Prostate gland (tissue), 2 donors: ENCODE results near the gene CDC34.

Experiments used
- CTCF ChIP-seq, 4 experiments: fragments of 200-600 bp in 2 of 4; fragments of 450-650 bp in 2 of 4; sonication (generic) in 2 of 4; IDR thresholded peaks; 1 replicate in 3 of 4; 2 replicates in 1 of 4; pipeline ENCODE4 v1.5.1; 2016 to 2019; ENCODE audit warnings: antibody characterized with exemption in 4 of 4, mild to moderate bottlenecking in 2 of 4, moderate library complexity in 2 of 4
- POLR2A ChIP-seq: fragments of 450-650 bp; IDR thresholded peaks from one replicate; pipeline ENCODE4 v1.6.1; 2016; ENCODE audit warnings: antibody characterized with exemption, mild to moderate bottlenecking

GRCh38 chr19:504616-505015 is 26.9 kb upstream of the CDC34 start:
- TF ChIP-seq CTCF (IDR thresholded peaks at IDR 0.05) (no peak), POLR2A (no peak)
